Karpas-422 (cell line): Measurements from ENCODE around the gene CACNA1C. TPM values are rescaled to one million over a fixed set of nuclear protein-coding genes. Genes with fewer than 3 reads are reported as not detected.

Source experiments
- DNase-seq: peaks from one replicate; pipeline ENCODE4 v3.0.0-alpha.2; 2015
- H2AFZ ChIP-seq: fragments of 200-600 bp; sonication (generic); 2 replicates; pipeline ENCODE4 v1.6.1; 2014; ENCODE audit warnings: antibody characterized with exemption, low read length, mixed read lengths
- H3K27ac ChIP-seq: fragments of 200-600 bp; sonication (generic); 2 replicates; pipeline ENCODE4 v1.5.1; 2014; ENCODE audit warnings: mild to moderate bottlenecking, low read length, moderate library complexity
- H3K27me3 ChIP-seq: fragments of 200-600 bp; sonication (generic); 2 replicates; pipeline ENCODE4 v1.6.1; 2014; ENCODE audit warnings: low read length, mixed read lengths
- H3K36me3 ChIP-seq: fragments of 200-600 bp; sonication (generic); 2 replicates; pipeline ENCODE4 v1.6.1; 2014; ENCODE audit warnings: low read length, mixed read lengths; ENCODE audit not compliant: insufficient read depth
- H3K4me1 ChIP-seq: fragments of 200-600 bp; sonication (generic); 2 replicates; pipeline ENCODE4 v1.6.1; 2014; ENCODE audit warnings: mild to moderate bottlenecking, low read length, mixed read lengths
- H3K4me2 ChIP-seq: fragments of 200-600 bp; sonication (generic); 2 replicates; pipeline ENCODE4 v1.6.1; 2014; ENCODE audit warnings: low read length, low read depth, mild to moderate bottlenecking; ENCODE audit not compliant: poor library complexity, severe bottlenecking
- H3K4me3 ChIP-seq: fragments of 200-600 bp; sonication (generic); 2 replicates; pipeline ENCODE4 v1.5.1; 2014; ENCODE audit warnings: mild to moderate bottlenecking, antibody characterized with exemption, low read length, mixed read lengths
- H3K79me2 ChIP-seq: fragments of 200-600 bp; sonication (generic); 2 replicates; pipeline ENCODE4 v1.6.1; 2014; ENCODE audit warnings: mild to moderate bottlenecking, low read length, mixed read lengths
- H3K9ac ChIP-seq: fragments of 200-600 bp; sonication (generic); 2 replicates; pipeline ENCODE4 v1.6.0; 2014; ENCODE audit warnings: low read length
- H3K9me2 ChIP-seq: fragments of 200-600 bp; sonication (generic), shearing (Covaris generic); replicated peaks from 2 replicates; pipeline ENCODE4 v1.6.0; 2014; ENCODE audit warnings: mild to moderate bottlenecking, low read length, moderate library complexity; ENCODE audit not compliant: insufficient read depth
- H3K9me3 ChIP-seq: fragments of 300-700, 200-600 bp; sonication (generic); 2 replicates; pipeline ENCODE4 v1.6.1; 2014; ENCODE audit warnings: low read length, mixed read lengths
- H4K20me1 ChIP-seq: fragments of 200-600 bp; sonication (generic); 2 replicates; pipeline ENCODE4 v1.6.1; 2014; ENCODE audit warnings: mild to moderate bottlenecking, antibody characterized with exemption, low read length, low read depth; ENCODE audit not compliant: insufficient read depth
- total RNA-seq: library from RNA; depleted of rRNA; stranded (reverse); fragments of >200 nt; shearing (Covaris generic); gene quantifications from 2 replicates; pipeline ENCODE4 v1.2.3, GENCODE V29; 2014; ENCODE audit warnings: low replicate concordance

CACNA1C gene
- total RNA-seq, 1 experiment from 2014 or later = 0.11 TPM

DNA sequence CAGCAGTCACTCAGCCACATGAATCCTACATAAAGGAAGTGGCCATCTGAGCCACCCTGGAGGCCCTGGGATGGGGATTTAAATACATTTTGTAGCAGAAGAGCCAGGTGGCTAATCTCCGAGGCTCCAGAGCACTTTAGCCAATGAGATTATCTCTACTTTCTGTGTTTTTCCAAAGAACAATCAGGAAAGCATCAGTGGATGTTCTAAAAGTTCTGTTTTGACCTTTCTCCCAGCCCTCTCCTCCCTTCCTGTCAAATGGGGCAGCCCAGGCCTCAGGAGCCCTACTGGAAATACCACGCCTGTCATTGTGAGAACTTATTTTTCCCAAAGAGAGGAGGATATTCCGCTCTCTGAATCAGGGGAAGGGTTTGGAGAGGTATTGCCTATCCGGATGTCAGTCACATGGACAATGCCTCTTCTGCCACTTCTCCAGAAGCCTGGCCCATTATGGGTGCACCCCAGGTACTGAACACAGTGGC, 405.2 kb downstream of the CACNA1C start:
- H3K4me1 ChIP-seq = no peaks in the 10 kb centered on the region
- no peaks in the 10 kb centered on the region for H3K27me3 ChIP-seq
- H2AFZ ChIP-seq = no peak overlapping the region
- no peaks in the 10 kb centered on the region for H4K20me1 ChIP-seq
- no peak overlapping the region for H3K4me3 ChIP-seq
- H3K36me3 ChIP-seq = no peaks in the 10 kb centered on the region
- H3K79me2 ChIP-seq = no peaks in the 10 kb centered on the region
- DNase-seq = no peak
- H3K27ac ChIP-seq = no peak overlapping the region
- H3K4me2 ChIP-seq = no peak overlapping the region
- no peak overlapping the region for H3K9ac ChIP-seq
- no peaks in the 10 kb centered on the region for H3K9me3 ChIP-seq
- no peaks in the 10 kb centered on the region for H3K9me2 ChIP-seq

DNA sequence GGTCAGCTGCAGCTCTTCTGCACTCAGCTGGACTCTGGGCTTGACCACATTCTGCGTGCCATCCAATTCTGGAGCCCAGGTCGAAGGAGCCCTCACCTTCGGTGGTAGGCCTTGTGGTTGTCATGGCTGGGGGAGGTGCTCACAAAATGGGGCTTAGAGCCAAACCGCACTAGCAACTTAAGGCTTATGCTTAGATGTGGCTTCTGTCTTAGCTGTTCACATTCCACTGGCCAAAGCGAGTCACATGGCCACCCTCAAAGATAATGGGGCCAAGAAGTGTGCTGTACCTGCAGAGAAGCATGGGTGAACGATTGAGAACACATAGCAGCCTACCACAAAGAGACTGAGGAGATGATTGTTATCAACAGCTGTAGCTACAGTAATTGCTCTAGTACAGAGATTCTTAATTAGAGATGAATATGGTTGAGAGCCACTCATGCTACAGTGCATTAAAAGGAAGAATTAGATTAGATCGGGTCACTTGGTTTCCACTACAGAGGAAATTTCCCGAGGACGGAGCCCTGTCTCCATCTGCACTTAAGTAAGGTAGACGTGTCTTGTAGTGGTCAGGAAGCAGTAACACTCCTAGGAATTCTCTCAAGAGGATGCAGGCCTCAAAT, 407.4 kb downstream of the CACNA1C start:
- H4K20me1 ChIP-seq = no peaks in the 10 kb centered on the region
- H3K79me2 ChIP-seq = no peaks in the 10 kb centered on the region
- H3K4me1 ChIP-seq = no peaks in the 10 kb centered on the region
- H3K4me3 ChIP-seq = no peak overlapping the region
- no peaks in the 10 kb centered on the region for H3K9me3 ChIP-seq
- no peaks in the 10 kb centered on the region for H3K9me2 ChIP-seq
- H3K27me3 ChIP-seq = no peaks in the 10 kb centered on the region
- H2AFZ ChIP-seq = no peak overlapping the region
- H3K36me3 ChIP-seq = no peaks in the 10 kb centered on the region
- H3K9ac ChIP-seq = no peak overlapping the region
- H3K4me2 ChIP-seq = no peak overlapping the region
- H3K27ac ChIP-seq = no peak overlapping the region
- DNase-seq = no peak

DNA sequence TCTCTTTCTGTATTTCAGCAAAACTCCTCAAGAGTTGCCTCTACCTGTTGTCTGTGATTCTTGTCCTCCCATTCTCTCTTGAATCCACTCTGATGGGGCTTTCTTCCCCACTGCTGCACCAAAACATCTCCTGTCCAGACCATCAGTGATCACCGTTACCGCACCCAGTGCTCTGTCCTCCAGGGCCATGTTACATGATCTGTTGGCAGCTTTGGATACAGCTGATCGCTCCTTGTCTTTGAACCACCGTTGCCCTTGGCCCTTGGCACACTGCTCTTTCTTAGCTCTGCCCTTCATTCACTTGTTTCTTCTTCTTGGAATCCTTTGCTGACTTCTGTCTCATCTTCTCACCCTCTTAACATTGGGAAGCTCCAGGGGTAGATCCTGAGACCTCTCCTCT, 408.3 kb downstream of the CACNA1C start:
- Histone ChIP-seq H3K4me3 (no peak overlapping the region), H3K4me1 (no peaks in the 10 kb centered on the region), H4K20me1 (no peaks in the 10 kb centered on the region), H3K36me3 (no peaks in the 10 kb centered on the region), H2AFZ (no peak overlapping the region), H3K27ac (no peak overlapping the region), H3K9me2 (no peaks in the 10 kb centered on the region), H3K79me2 (no peaks in the 10 kb centered on the region), H3K27me3 (no peaks in the 10 kb centered on the region), H3K9ac (no peak overlapping the region), H3K9me3 (no peaks in the 10 kb centered on the region), H3K4me2 (no peak overlapping the region)
- DNase-seq = no peak

DNA sequence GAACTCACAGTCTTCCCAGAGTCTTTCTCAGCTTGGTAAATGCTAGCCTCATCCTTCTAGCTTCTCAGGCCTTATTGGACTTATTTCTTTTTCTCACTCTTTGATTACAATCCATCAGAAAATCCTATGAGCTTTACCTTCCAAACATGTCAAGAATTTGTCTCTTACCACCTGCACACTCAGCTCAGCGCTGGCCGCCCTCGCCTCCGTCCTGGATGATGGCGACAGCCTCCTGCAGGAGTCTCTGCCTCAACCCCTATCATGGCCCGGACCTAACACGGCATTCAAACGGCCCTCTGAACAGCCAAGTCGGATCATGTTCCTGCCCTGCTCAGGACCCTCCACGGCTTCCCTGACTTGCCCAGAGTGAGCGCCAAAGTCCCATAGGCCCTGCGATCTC, 408.9 kb downstream of the CACNA1C start:
- Histone ChIP-seq H3K4me1 (no peaks in the 10 kb centered on the region), H3K27me3 (no peaks in the 10 kb centered on the region), H3K27ac (no peak overlapping the region), H3K9me2 (no peaks in the 10 kb centered on the region), H2AFZ (no peak overlapping the region), H3K9me3 (no peaks in the 10 kb centered on the region), H4K20me1 (no peaks in the 10 kb centered on the region), H3K79me2 (no peaks in the 10 kb centered on the region), H3K4me3 (no peak overlapping the region), H3K36me3 (no peaks in the 10 kb centered on the region), H3K4me2 (no peak overlapping the region), H3K9ac (no peak overlapping the region)
- no peak for DNase-seq

DNA sequence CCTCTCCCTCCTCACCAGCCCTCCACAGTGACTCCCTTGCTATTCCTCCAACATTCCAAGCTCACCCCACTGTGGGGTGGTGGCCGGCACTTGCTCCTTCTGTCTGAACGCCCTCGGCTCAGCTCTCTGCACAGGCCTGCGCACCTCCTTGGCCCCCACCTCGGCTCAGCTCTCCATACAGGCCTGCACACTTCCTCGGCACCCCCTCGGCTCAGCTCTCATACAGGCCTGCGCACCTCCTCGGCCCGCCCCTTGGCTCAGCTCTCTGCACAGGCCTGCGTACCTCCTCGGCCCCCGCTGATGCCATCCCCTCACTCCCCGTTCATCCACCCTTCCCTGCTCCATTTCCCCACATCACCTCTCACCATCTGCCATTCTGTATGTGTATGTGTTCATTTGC, 409.3 kb downstream of the CACNA1C start:
- Histone ChIP-seq H4K20me1 (no peaks in the 10 kb centered on the region), H3K9me3 (no peaks in the 10 kb centered on the region)

DNA sequence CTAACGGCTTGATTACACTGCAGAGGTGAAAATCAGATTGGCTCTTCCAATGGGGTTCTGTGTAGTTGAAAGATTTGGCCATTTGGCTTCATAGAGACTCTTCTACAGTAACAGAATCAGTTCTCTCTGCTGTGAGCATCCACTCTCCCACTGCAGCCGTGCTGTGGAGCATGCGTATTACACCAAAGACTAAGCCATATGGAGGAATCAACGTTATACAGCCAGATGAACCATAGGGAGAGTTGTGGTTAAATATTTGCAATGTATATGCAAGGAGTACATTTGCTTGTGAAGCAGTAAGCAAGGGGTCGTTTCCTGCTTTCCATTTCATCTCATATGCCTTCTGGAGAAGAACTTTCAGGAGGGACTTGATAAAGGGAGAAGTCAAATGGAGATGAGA, 410.9 kb downstream of the CACNA1C start:
- Histone ChIP-seq H3K4me3 (no peak overlapping the region), H3K36me3 (no peaks in the 10 kb centered on the region), H3K9ac (no peak overlapping the region), H3K27me3 (no peaks in the 10 kb centered on the region), H3K4me1 (no peaks in the 10 kb centered on the region), H3K27ac (no peak overlapping the region), H2AFZ (no peak overlapping the region), H4K20me1 (no peaks in the 10 kb centered on the region), H3K79me2 (no peaks in the 10 kb centered on the region), H3K9me2 (no peaks in the 10 kb centered on the region), H3K4me2 (no peak overlapping the region), H3K9me3 (no peaks in the 10 kb centered on the region)
- DNase-seq = no peak

More for the DNA sequence above, 409.3 kb downstream of the CACNA1C start:
- Histone ChIP-seq H3K36me3 (no peaks in the 10 kb centered on the region), H2AFZ (no peak overlapping the region), H3K9ac (no peak overlapping the region), H3K4me1 (no peaks in the 10 kb centered on the region), H3K4me3 (no peak overlapping the region), H3K4me2 (no peak overlapping the region), H3K27me3 (no peaks in the 10 kb centered on the region), H3K9me2 (no peaks in the 10 kb centered on the region), H3K27ac (no peak overlapping the region), H3K79me2 (no peaks in the 10 kb centered on the region)
- no peak for DNase-seq

DNA sequence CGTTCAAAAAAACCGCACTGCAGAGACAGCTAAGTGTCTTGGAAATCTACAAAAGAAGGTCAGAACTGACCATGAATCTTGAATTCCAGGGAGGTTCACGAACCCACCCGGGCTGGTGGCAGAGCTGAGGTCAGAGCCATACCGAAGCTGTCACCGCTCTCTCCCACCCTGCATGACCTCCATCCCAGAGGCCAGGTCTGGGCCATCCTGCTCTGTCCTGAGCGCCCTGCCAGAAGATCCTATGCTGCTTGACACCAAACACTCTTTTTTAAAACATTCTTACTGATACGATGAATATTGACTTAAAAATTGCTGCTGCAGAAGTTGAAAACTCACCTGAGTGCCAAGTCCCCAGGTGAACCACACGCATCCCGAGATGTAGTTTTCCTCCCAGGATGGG, 412.9 kb downstream of the CACNA1C start:
- no peaks in the 10 kb centered on the region for H3K27me3 ChIP-seq
- no peak for DNase-seq
- H3K9me2 ChIP-seq = no peaks in the 10 kb centered on the region
- no peak overlapping the region for H3K27ac ChIP-seq
- no peak overlapping the region for H3K4me2 ChIP-seq
- H3K79me2 ChIP-seq = no peaks in the 10 kb centered on the region
- no peaks in the 10 kb centered on the region for H4K20me1 ChIP-seq
- no peaks in the 10 kb centered on the region for H3K9me3 ChIP-seq
- no peak overlapping the region for H2AFZ ChIP-seq
- no peak overlapping the region for H3K4me3 ChIP-seq
- no peaks in the 10 kb centered on the region for H3K36me3 ChIP-seq
- no peaks in the 10 kb centered on the region for H3K4me1 ChIP-seq
- H3K9ac ChIP-seq = no peak overlapping the region

DNA sequence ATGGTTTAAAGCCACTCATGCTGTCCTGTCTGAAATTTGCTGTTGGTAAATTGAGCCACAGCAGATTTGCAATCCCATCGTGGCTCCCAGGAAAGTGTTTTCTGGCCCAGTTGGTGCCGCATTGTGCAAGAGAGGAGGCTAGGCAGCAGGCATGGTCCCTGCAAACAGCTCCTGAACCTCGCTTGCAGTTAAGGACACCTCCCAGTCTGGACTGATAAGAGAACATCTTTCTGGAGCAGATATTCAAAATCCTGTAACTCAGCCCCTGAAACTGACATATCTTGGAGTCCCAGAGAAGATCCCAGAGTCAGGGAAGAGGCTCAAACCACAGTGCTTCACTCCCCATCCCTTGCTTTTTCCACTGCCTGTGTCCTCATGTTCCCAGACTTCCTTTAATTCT, 413.4 kb downstream of the CACNA1C start:
- Histone ChIP-seq H2AFZ (no peak overlapping the region), H3K4me3 (no peak overlapping the region), H3K4me1 (no peaks in the 10 kb centered on the region), H3K36me3 (no peaks in the 10 kb centered on the region), H3K27me3 (no peaks in the 10 kb centered on the region), H3K9ac (no peak overlapping the region), H3K27ac (no peak overlapping the region), H3K79me2 (no peaks in the 10 kb centered on the region), H4K20me1 (no peaks in the 10 kb centered on the region), H3K4me2 (no peak overlapping the region), H3K9me2 (no peaks in the 10 kb centered on the region), H3K9me3 (no peaks in the 10 kb centered on the region)
- DNase-seq = no peak
